Smooth muscle cell (in vitro differentiated cells): Measurements from ENCODE around the gene MYLK4. TPM values are rescaled to one million over a fixed set of nuclear protein-coding genes. Genes with fewer than 3 reads are reported as not detected.

ENCODE experiments used
- DNase-seq: peaks from one replicate; lab custom pipeline; 2025; ENCODE audit not compliant: unreplicated experiment; lab: John Stamatoyannopoulos, UW
- H2AFZ ChIP-seq: fragments of 200-600 bp; sonication (generic); 2 replicates; pipeline ENCODE4 v1.6.0; 2016; ENCODE audit warnings: antibody characterized with exemption, low read depth, mild to moderate bottlenecking
- H3F3A ChIP-seq: fragments of 200-600 bp; sonication (generic); 2 replicates; pipeline ENCODE4 v1.6.0; 2017; ENCODE audit warnings: antibody characterized with exemption, low read depth
- H3K27ac ChIP-seq: fragments of 200-600 bp; sonication (generic); 2 replicates; pipeline ENCODE4 v1.5.1; 2016; ENCODE audit warnings: low read depth, mild to moderate bottlenecking
- H3K27me3 ChIP-seq: fragments of 200-600 bp; sonication (generic); 2 replicates; pipeline ENCODE4 v1.6.1; 2016; ENCODE audit warnings: low read depth, mild to moderate bottlenecking
- H3K36me3 ChIP-seq: fragments of 200-600 bp; sonication (generic); 2 replicates; pipeline ENCODE4 v1.5.1; 2016; ENCODE audit warnings: low read depth
- H3K4me1 ChIP-seq: fragments of 200-600 bp; sonication (generic); 2 replicates; pipeline ENCODE4 v1.5.1; 2016; ENCODE audit warnings: low read depth
- H3K4me2 ChIP-seq: fragments of 200-600 bp; sonication (generic); 2 replicates; pipeline ENCODE4 v1.6.0; 2016; ENCODE audit warnings: mild to moderate bottlenecking
- H3K4me3 ChIP-seq: fragments of 200-600 bp; sonication (generic); 2 replicates; pipeline ENCODE4 v1.5.1; 2016; ENCODE audit warnings: mild to moderate bottlenecking
- H3K79me2 ChIP-seq: fragments of 200-600 bp; sonication (generic); 2 replicates; pipeline ENCODE4 v1.6.0; 2016; ENCODE audit warnings: low read depth, mild to moderate bottlenecking
- H3K9ac ChIP-seq: fragments of 200-600 bp; sonication (generic); 2 replicates; pipeline ENCODE4 v1.6.0; 2016; ENCODE audit warnings: low read depth
- H3K9me3 ChIP-seq: fragments of 200-600 bp; sonication (generic); replicated peaks from 2 replicates; pipeline ENCODE4 v1.5.1; 2016; ENCODE audit warnings: low read depth
- H4K20me1 ChIP-seq: fragments of 200-600 bp; sonication (generic); 2 replicates; pipeline ENCODE4 v1.6.0; 2016; ENCODE audit warnings: low read depth
- CTCF ChIP-seq: fragments of 200-600 bp; sonication (generic); IDR thresholded peaks from 2 replicates; pipeline ENCODE4 v1.5.1; 2017; ENCODE audit warnings: borderline replicate concordance, mild to moderate bottlenecking, antibody characterized with exemption; ENCODE audit not compliant: insufficient read depth, poor library complexity, severe bottlenecking
- WGBS: methylation state at CpG from one replicate; pipeline ENCODE4 v1.1.7; 2016; ENCODE audit warnings: low lambda C conversion rate; 5-methylcytosine and 5-hydroxymethylcytosine counted together
- polyA plus RNA-seq: library from polyadenylated mRNA; unstranded; fragments of >200 nt; fragmentation: Nextera tagmentation; extraction: Ambion mirVana; gene quantifications from 2 replicates; pipeline ENCODE4 v1.2.1, GENCODE V29; 2016
- total RNA-seq: library from RNA; depleted of rRNA; stranded (reverse); fragments of >200 nt; gene quantifications from 2 replicates; pipeline ENCODE4 v1.2.3, GENCODE V29; 2014

The MYLK4 gene
- total and polyA plus RNA-seq, 2 experiments from 2014 or later: 0.21 to 0.90 TPM

GRCh38 chr6:2712102-2712501, 38.6 kb downstream of the MYLK4 start:
- no peak for DNase-seq
- no peak overlapping the region for H3K4me3 ChIP-seq
- no peak for TF ChIP-seq CTCF

GRCh38 chr6:2710412-2710811, 40.3 kb downstream of the MYLK4 start:
- Histone ChIP-seq H3K27me3 (no peaks in the 10 kb centered on the region), H3K4me2 (no peak overlapping the region), H3K4me3 (no peak overlapping the region), H3K36me3 (no peaks in the 10 kb centered on the region), H3F3A (peaks cover 5% of the 10 kb centered on the region), H3K9ac (no peak overlapping the region), H2AFZ (no peak overlapping the region), H3K27ac (no peak overlapping the region), H3K79me2 (no peaks in the 10 kb centered on the region), H3K9me3 (no peaks in the 10 kb centered on the region), H3K4me1 (no peaks in the 10 kb centered on the region), H4K20me1 (no peaks in the 10 kb centered on the region)
- no peak for DNase-seq
- no peak for TF ChIP-seq CTCF

More at GRCh38 chr6:2712102-2712501, 38.6 kb downstream of the MYLK4 start:
- H4K20me1 ChIP-seq: no peaks in the 10 kb centered on the region
- H3K9ac ChIP-seq: no peak overlapping the region
- H3K27ac ChIP-seq: no peak overlapping the region
- H3K27me3 ChIP-seq: no peaks in the 10 kb centered on the region
- no peak overlapping the region for H2AFZ ChIP-seq
- H3K4me1 ChIP-seq: no peaks in the 10 kb centered on the region
- WGBS: 95% methylated on average over 5 of the region's 5 CpGs
- H3K9me3 ChIP-seq: no peaks in the 10 kb centered on the region
- H3F3A ChIP-seq: peaks cover 9% of the 10 kb centered on the region
- no peak overlapping the region for H3K4me2 ChIP-seq
- no peaks in the 10 kb centered on the region for H3K36me3 ChIP-seq
- H3K79me2 ChIP-seq: no peaks in the 10 kb centered on the region

GRCh38 chr6:2708456-2708855, 42.3 kb downstream of the MYLK4 start:
- no peaks in the 10 kb centered on the region for H3K4me1 ChIP-seq
- no peaks in the 10 kb centered on the region for H3K36me3 ChIP-seq
- H3K27ac ChIP-seq: no peak overlapping the region
- H3K4me2 ChIP-seq: no peak overlapping the region
- H3K79me2 ChIP-seq: no peaks in the 10 kb centered on the region
- no peak overlapping the region for H3K4me3 ChIP-seq
- no peak for DNase-seq
- no peaks in the 10 kb centered on the region for H3F3A ChIP-seq
- no peaks in the 10 kb centered on the region for H3K27me3 ChIP-seq
- no peak for TF ChIP-seq CTCF
- H2AFZ ChIP-seq: no peak overlapping the region
- WGBS: 88% methylated on average over 5 of the region's 5 CpGs
- H4K20me1 ChIP-seq: no peaks in the 10 kb centered on the region
- no peaks in the 10 kb centered on the region for H3K9me3 ChIP-seq
- no peak overlapping the region for H3K9ac ChIP-seq

- no peak overlapping the region for H3K4me2 ChIP-seq
- H4K20me1 ChIP-seq: no peaks in the 10 kb centered on the region
- no peaks in the 10 kb centered on the region for H3K4me1 ChIP-seq
- no peak overlapping the region for H3K27ac ChIP-seq
- no peak overlapping the region for H2AFZ ChIP-seq
- WGBS: 84% methylated on average over 7 of the region's 7 CpGs
- H3K36me3 ChIP-seq: no peaks in the 10 kb centered on the region
- TF ChIP-seq CTCF: no peak
- no peaks in the 10 kb centered on the region for H3K79me2 ChIP-seq
- no peak for DNase-seq
- no peaks in the 10 kb centered on the region for H3F3A ChIP-seq
- no peaks in the 10 kb centered on the region for H3K9me3 ChIP-seq
- no peak overlapping the region for H3K9ac ChIP-seq
- H3K27me3 ChIP-seq: no peaks in the 10 kb centered on the region
- no peak overlapping the region for H3K4me3 ChIP-seq
Observed at GRCh38 chr6:2706558-2706957, 44.2 kb downstream of the MYLK4 start.
